H1 (cell line): Measurements from ENCODE around the gene PRKD1.

Experiments
- BCL11A ChIP-seq, 2 experiments: IDR thresholded peaks; one replicate each; pipeline ENCODE4 v1.6.1; 2011; ENCODE audit warnings: low read depth in 2 of 2, low read length in 2 of 2, mild to moderate bottlenecking in 2 of 2
- JUN ChIP-seq: IDR thresholded peaks from 2 replicates; pipeline ENCODE4 v1.6.1; 2011; ENCODE audit warnings: low read depth, mild to moderate bottlenecking, improper control_type of control experiment, low read length
- KDM1A ChIP-seq: fragments of 200-600, 300-600 bp; sonication (generic); IDR thresholded peaks from 2 replicates; pipeline ENCODE4 v1.7.1; 2016; ENCODE audit warnings: mild to moderate bottlenecking, low read length, borderline replicate concordance
- POLR2A ChIP-seq, 2 experiments: IDR thresholded peaks; 1 replicate in 1 of 2; 2 replicates in 1 of 2; pipeline ENCODE4 v1.6.1; 2011; ENCODE audit warnings: low read depth in 2 of 2, low read length in 2 of 2, mild to moderate bottlenecking in 2 of 2; ENCODE audit errors: control extremely low read depth in 1 of 2
- RAD21 ChIP-seq, 2 experiments: IDR thresholded peaks in 1 of 2; conservative IDR thresholded peaks in 1 of 2; 2 replicates each; pipeline ENCODE4 v1.6.1; 2011; ENCODE audit warnings: low read depth in 2 of 2, low read length in 2 of 2, improper control_type of control experiment in 1 of 2, inconsistent platforms in 1 of 2, mild to moderate bottlenecking in 1 of 2, moderate library complexity in 1 of 2
- RXRA ChIP-seq: IDR thresholded peaks from 2 replicates; pipeline ENCODE4 v1.6.1; 2011; ENCODE audit warnings: low read depth, mild to moderate bottlenecking, low read length, moderate library complexity; ENCODE audit not compliant: insufficient read depth
- TBP ChIP-seq: IDR thresholded peaks from 2 replicates; pipeline ENCODE4 v1.6.1; 2011; ENCODE audit warnings: low read depth, low read length, improper control_type of control experiment
- TF ChIP-seq, protein P1 (sequence below), 3 experiments: IDR thresholded peaks; 1 replicate in 2 of 3; 2 replicates in 1 of 3; pipeline versions ENCODE4 v1.5.1 to v1.6.1; 2011; ENCODE audit warnings: low read length in 3 of 3, mild to moderate bottlenecking in 3 of 3, inconsistent platforms in 2 of 3, low read depth in 1 of 3, moderate library complexity in 1 of 3; ENCODE audit not compliant: insufficient read depth in 1 of 3; ENCODE audit errors: control extremely low read depth in 1 of 3
- TF ChIP-seq, protein P2 (sequence below): IDR thresholded peaks from 2 replicates; pipeline ENCODE4 v1.6.1; 2012; ENCODE audit warnings: low read length, inconsistent platforms

DNA sequence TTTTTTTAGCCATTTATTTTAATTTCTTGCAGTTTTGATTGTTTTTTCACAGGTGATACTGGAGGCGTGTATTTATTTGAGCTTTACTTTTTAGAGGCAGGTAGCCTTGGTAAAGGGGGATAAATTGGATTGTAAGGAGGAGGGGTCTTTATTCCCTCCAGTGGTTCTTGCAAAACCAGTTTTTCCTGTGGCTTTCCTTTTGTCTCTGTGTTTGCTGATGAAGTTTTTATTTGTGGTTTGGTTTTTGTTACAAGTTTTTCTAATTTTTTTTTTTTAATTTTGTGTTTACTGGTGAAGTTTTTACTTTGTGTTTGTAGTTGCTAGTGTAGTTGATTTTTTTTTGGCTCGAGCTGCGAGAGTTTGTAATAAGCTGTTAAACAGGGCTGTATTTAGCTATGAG is 278.5 kb downstream of the PRKD1 start:
- no peak for TF ChIP-seq POLR2A (IDR thresholded peaks at IDR 0.05; ENCODE audit: control extremely low read depth in 1 of 2, low read depth in 2 of 2, low read length in 2 of 2)
- TF ChIP-seq BCL11A (IDR thresholded peaks at IDR 0.05; ENCODE audit: low read depth in 2 of 2, low read length in 2 of 2) = no peak
- no peak for TF ChIP-seq JUN
- TF ChIP-seq, protein P1, sequence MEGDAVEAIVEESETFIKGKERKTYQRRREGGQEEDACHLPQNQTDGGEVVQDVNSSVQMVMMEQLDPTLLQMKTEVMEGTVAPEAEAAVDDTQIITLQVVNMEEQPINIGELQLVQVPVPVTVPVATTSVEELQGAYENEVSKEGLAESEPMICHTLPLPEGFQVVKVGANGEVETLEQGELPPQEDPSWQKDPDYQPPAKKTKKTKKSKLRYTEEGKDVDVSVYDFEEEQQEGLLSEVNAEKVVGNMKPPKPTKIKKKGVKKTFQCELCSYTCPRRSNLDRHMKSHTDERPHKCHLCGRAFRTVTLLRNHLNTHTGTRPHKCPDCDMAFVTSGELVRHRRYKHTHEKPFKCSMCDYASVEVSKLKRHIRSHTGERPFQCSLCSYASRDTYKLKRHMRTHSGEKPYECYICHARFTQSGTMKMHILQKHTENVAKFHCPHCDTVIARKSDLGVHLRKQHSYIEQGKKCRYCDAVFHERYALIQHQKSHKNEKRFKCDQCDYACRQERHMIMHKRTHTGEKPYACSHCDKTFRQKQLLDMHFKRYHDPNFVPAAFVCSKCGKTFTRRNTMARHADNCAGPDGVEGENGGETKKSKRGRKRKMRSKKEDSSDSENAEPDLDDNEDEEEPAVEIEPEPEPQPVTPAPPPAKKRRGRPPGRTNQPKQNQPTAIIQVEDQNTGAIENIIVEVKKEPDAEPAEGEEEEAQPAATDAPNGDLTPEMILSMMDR (IDR thresholded peaks at IDR 0.05; ENCODE audit: control extremely low read depth in 1 of 3, insufficient read depth in 1 of 3, low read depth in 1 of 3, low read length in 3 of 3) = no peak
- no peak for TF ChIP-seq KDM1A
- TF ChIP-seq RXRA = no peak
- TF ChIP-seq RAD21 (IDR thresholded peaks at IDR 0.05 in 1 of 2, conservative IDR thresholded peaks at IDR 0.05 in 1 of 2; ENCODE audit: low read depth in 2 of 2, low read length in 2 of 2) = no peak
- TF ChIP-seq TBP = no peak
- TF ChIP-seq, protein P2, sequence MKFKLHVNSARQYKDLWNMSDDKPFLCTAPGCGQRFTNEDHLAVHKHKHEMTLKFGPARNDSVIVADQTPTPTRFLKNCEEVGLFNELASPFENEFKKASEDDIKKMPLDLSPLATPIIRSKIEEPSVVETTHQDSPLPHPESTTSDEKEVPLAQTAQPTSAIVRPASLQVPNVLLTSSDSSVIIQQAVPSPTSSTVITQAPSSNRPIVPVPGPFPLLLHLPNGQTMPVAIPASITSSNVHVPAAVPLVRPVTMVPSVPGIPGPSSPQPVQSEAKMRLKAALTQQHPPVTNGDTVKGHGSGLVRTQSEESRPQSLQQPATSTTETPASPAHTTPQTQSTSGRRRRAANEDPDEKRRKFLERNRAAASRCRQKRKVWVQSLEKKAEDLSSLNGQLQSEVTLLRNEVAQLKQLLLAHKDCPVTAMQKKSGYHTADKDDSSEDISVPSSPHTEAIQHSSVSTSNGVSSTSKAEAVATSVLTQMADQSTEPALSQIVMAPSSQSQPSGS = no peak
